ENCODE results near the gene TNNT3. TPM values are rescaled to one million over a fixed set of nuclear protein-coding genes. Genes with fewer than 3 reads are reported as not detected.
A peak's percentile ranks its signal among the peaks of the same experiment; 100 is the strongest.
"Not testable (repeated sequence)": the region's sequence is repeated elsewhere in the genome, so short reads cannot be mapped to it uniquely, and the experiment has no call there.

TNNT3 gene
- total RNA-seq, 1 experiment from 2014 or later: not detected

DNA sequence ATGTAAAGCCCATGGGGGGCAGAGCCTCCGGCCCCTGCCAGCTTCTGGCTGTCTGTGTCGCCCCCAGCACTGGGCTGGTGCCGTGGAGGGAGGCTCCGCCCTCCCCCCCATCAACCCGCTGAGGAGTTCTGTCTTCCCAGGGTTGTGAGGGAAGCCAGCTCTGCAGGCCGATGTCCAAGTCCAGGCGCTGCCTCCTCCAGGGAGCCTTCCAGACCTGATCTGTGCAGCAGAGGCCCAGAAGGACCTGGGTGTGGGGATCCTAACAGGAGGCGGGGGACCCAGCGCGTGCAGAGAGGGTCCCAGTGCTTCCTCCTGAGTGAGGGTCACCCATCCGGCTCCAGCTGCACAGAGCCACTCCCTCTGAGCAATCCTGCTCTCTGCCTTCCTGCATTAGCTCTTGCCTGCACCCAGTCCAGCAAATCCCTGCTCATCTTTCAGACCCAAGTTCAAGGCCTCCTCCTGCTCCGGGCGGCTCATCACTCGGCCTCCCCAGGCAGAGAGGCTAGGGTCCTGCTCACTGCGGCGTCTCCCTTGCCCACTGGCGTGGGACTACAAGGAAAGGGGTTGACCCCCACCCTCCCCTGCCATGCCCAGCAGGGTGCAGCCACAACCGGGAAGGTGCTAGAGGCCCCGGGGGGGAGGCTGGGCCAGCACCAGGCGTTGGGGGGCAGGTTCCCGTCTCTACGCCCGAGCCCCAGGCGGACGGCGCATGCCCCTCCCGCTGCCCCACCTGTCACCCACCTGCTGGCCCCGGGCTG is 44.2 kb upstream of the TNNT3 start:
- no peak overlapping the region for H2AFZ ChIP-seq
- no peak overlapping the region for H3K4me3 ChIP-seq
- DNase-seq: no peak
- no peak overlapping the region for H3K4me2 ChIP-seq
- H3K9me2 ChIP-seq (ENCODE audit: insufficient read depth): no peaks in the 10 kb centered on the region
- no peaks in the 10 kb centered on the region for H3K4me1 ChIP-seq (replicated peaks; ENCODE audit: insufficient read depth)
- H4K20me1 ChIP-seq (ENCODE audit: insufficient read depth): no peaks in the 10 kb centered on the region
- 0 out of 2 replicates have a peak, but pooled peaks cover 7% of the 10 kb centered on the region for H3K27me3 ChIP-seq (ENCODE audit: insufficient read depth, low read depth)
- no peaks in the 10 kb centered on the region for H3K9me3 ChIP-seq (ENCODE audit: insufficient read depth, low read depth)
- H3F3A ChIP-seq (ENCODE audit: insufficient read depth, low read depth): no peaks in the 10 kb centered on the region
- CTCF ChIA-PET: no interaction called here
- POLR2A ChIA-PET (ENCODE audit: unreplicated experiment): no interaction called here
- H3K27ac ChIP-seq: no peak overlapping the region
- no peaks in the 10 kb centered on the region for H3K79me2 ChIP-seq (ENCODE audit: low read depth)
- TF ChIP-seq, protein P1, sequence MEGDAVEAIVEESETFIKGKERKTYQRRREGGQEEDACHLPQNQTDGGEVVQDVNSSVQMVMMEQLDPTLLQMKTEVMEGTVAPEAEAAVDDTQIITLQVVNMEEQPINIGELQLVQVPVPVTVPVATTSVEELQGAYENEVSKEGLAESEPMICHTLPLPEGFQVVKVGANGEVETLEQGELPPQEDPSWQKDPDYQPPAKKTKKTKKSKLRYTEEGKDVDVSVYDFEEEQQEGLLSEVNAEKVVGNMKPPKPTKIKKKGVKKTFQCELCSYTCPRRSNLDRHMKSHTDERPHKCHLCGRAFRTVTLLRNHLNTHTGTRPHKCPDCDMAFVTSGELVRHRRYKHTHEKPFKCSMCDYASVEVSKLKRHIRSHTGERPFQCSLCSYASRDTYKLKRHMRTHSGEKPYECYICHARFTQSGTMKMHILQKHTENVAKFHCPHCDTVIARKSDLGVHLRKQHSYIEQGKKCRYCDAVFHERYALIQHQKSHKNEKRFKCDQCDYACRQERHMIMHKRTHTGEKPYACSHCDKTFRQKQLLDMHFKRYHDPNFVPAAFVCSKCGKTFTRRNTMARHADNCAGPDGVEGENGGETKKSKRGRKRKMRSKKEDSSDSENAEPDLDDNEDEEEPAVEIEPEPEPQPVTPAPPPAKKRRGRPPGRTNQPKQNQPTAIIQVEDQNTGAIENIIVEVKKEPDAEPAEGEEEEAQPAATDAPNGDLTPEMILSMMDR (conservative IDR thresholded peaks at IDR 0.05): no peak
- no peak for TF ChIP-seq EZH2 (IDR thresholded peaks at IDR 0.05; ENCODE audit: low read depth)
- intact Hi-C loops (cut with micrococcal nuclease; ENCODE audit: unreplicated experiment): loop anchor here (5.0 kb wide), 1 partner anchor 183 kb away; no protein-coding TSS in a partner anchor
- no peaks in the 10 kb centered on the region for H3K36me3 ChIP-seq (ENCODE audit: low read depth)
- BruUV-seq (replicated peaks): no TSS peak

- H3K4me1 ChIP-seq (replicated peaks; ENCODE audit: insufficient read depth); BruUV-seq (replicated peaks); H3F3A ChIP-seq (ENCODE audit: insufficient read depth, low read depth); H3K27me3 ChIP-seq (ENCODE audit: insufficient read depth, low read depth); H3K4me2 ChIP-seq; H2AFZ ChIP-seq; H3K9me3 ChIP-seq (ENCODE audit: insufficient read depth, low read depth); H3K27ac ChIP-seq; CTCF ChIA-PET; H3K9me2 ChIP-seq (ENCODE audit: insufficient read depth); DNase-seq; POLR2A ChIA-PET (ENCODE audit: unreplicated experiment); H3K36me3 ChIP-seq (ENCODE audit: low read depth); H4K20me1 ChIP-seq (ENCODE audit: insufficient read depth); H3K4me3 ChIP-seq; H3K79me2 ChIP-seq (ENCODE audit: low read depth): not testable (repeated sequence)
- intact Hi-C loops (cut with micrococcal nuclease; ENCODE audit: unreplicated experiment): loop anchor here (5.0 kb wide), 1 partner anchor 184 kb away; no protein-coding TSS in a partner anchor
Observed at GRCh38 chr11:1875851-1876301, 43.6 kb upstream of the TNNT3 start.

DNA sequence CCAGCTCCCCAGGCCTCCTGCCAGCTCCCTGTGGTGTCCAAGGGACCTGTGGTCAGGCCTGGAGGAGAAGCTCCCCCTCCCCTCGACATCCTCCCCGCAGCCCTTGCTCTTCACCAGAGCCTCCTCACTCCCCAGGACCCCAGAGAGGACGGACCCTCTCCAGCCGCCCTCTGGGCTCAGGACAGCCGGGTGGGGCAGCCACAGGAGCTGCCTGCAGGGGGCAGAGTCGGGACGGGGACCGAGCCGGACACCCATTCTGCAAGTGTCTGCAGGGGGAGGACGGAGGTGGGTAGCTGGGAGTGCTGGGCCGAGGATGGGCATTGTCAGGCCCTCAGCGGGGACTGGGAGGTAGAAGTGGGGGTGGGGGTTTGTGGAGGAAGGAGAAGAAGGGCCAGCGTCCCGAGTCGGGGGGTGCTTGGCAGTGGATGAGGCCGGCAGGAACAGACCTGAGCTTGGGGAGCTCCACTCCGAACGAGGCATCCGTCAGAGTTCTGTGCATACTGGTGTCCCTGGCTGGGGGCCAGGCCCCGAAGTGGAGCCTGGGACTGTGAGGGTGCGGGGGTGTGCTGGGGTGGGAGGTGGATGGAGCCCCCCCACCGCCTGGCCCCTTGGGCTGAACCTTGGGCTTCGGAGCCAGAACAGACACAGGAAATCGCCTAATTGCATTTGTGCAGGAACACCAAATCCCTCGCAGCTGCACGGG is 43.0 kb upstream of the TNNT3 start:
- Histone ChIP-seq H4K20me1 (ENCODE audit: insufficient read depth) (no peaks in the 10 kb centered on the region), H3K9me3 (ENCODE audit: insufficient read depth, low read depth) (no peaks in the 10 kb centered on the region), H3K4me1 (replicated peaks; ENCODE audit: insufficient read depth) (no peaks in the 10 kb centered on the region), H3K9me2 (ENCODE audit: insufficient read depth) (no peaks in the 10 kb centered on the region), H2AFZ (no peak overlapping the region), H3K4me3 (no peak overlapping the region), H3K79me2 (ENCODE audit: low read depth) (no peaks in the 10 kb centered on the region), H3K36me3 (ENCODE audit: low read depth) (no peaks in the 10 kb centered on the region), H3K27me3 (ENCODE audit: insufficient read depth, low read depth) (no peaks in the 10 kb centered on the region), H3K4me2 (no peak overlapping the region), H3F3A (ENCODE audit: insufficient read depth, low read depth) (no peaks in the 10 kb centered on the region), H3K27ac (no peak overlapping the region)
- TF ChIP-seq, protein P1 (conservative IDR thresholded peaks at IDR 0.05): peak; percentile 52; the same call in 1 of the 2 replicates
- TF ChIP-seq EZH2 (IDR thresholded peaks at IDR 0.05; ENCODE audit: low read depth): no peak
- CTCF ChIA-PET: no interaction called here
- intact Hi-C loops (cut with micrococcal nuclease; ENCODE audit: unreplicated experiment): loop anchor here (5.0 kb wide), 1 partner anchor 184 kb away; no protein-coding TSS in a partner anchor
- POLR2A ChIA-PET (ENCODE audit: unreplicated experiment): no interaction called here
- BruUV-seq (replicated peaks): no TSS peak
- DNase-seq: no peak
